ENCODE results near the gene LRG1. TPM values are rescaled to one million over a fixed set of nuclear protein-coding genes. Genes with fewer than 3 reads are reported as not detected.
A peak's percentile ranks its signal among the peaks of the same experiment; 100 is the strongest.
"Not testable (repeated sequence)": the region's sequence is repeated elsewhere in the genome, so short reads cannot be mapped to it uniquely, and the experiment has no call there.

The LRG1 gene
- total RNA-seq, 2 experiments from 2014 or later, result 0.19 to 0.38 TPM

GRCh38 chr19:4543842-4544647, 4.2 kb upstream of the LRG1 start:
- H3K27me3 Mint-ChIP-seq, result peaks cover 14% of the 10 kb centered on the region
- peaks cover 6% of the 10 kb centered on the region for H3K4me1 Mint-ChIP-seq
- H3K36me3 Mint-ChIP-seq, result no peaks in the 10 kb centered on the region
- H3K9me3 Mint-ChIP-seq, result no peaks in the 10 kb centered on the region
- H3K27ac Mint-ChIP-seq, result no peak overlapping the region
- DNase-seq, result no peak
- no peak overlapping the region for H3K4me3 Mint-ChIP-seq

- no peaks in the 10 kb centered on the region for H3K9me3 Mint-ChIP-seq
- no peaks in the 10 kb centered on the region for H3K36me3 Mint-ChIP-seq
- H3K4me3 Mint-ChIP-seq, result no peak overlapping the region
- H3K27ac Mint-ChIP-seq, result no peak overlapping the region
- DNase-seq, result no peak
- peaks cover 14% of the 10 kb centered on the region for H3K27me3 Mint-ChIP-seq
- peaks cover 6% of the 10 kb centered on the region for H3K4me1 Mint-ChIP-seq
These were observed 3.3 kb upstream of the LRG1 start for GRCh38 chr19:4542896-4543841.

- not testable (repeated sequence) for H3K36me3 Mint-ChIP-seq, DNase-seq
These were observed 1.9 kb upstream of the LRG1 start for GRCh38 chr19:4541806-4542145.

GRCh38 chr19:4541114-4541805, 1.4 kb upstream of the LRG1 start:
- DNase-seq, result no peak
- no peaks in the 10 kb centered on the region for H3K36me3 Mint-ChIP-seq
- H3K27ac Mint-ChIP-seq, result no peak overlapping the region
- H3K4me1 Mint-ChIP-seq, result peaks cover 6% of the 10 kb centered on the region
- H3K27me3 Mint-ChIP-seq, result peaks cover 17% of the 10 kb centered on the region
- H3K9me3 Mint-ChIP-seq, result no peaks in the 10 kb centered on the region
- no peak overlapping the region for H3K4me3 Mint-ChIP-seq

More at GRCh38 chr19:4541806-4542145, 1.9 kb upstream of the LRG1 start:
- peaks cover 17% of the 10 kb centered on the region for H3K27me3 Mint-ChIP-seq
- not testable (repeated sequence) for H3K4me1 Mint-ChIP-seq, H3K4me3 Mint-ChIP-seq, H3K9me3 Mint-ChIP-seq, H3K27ac Mint-ChIP-seq

GRCh38 chr19:4539169-4539692, 605 bp downstream of the LRG1 start:
- Mint-ChIP-seq H3K9me3 (no peaks in the 10 kb centered on the region), H3K4me1 (peaks cover 11% of the 10 kb centered on the region), H3K27ac (no peak overlapping the region), H3K27me3 (peaks cover 25% of the 10 kb centered on the region), H3K36me3 (no peaks in the 10 kb centered on the region), H3K4me3 (no peak overlapping the region)
- no peak for DNase-seq

GRCh38 chr19:4538601-4538954, 1.3 kb downstream of the LRG1 start:
- Mint-ChIP-seq H3K9me3 (no peaks in the 10 kb centered on the region), H3K4me1 (peaks cover 11% of the 10 kb centered on the region), H3K4me3 (no peak overlapping the region), H3K36me3 (no peaks in the 10 kb centered on the region), H3K27me3 (peaks cover 25% of the 10 kb centered on the region), H3K27ac (no peak overlapping the region)
- DNase-seq, result no peak

GRCh38 chr19:4537953-4538600, 1.8 kb downstream of the LRG1 start:
- H3K4me1 Mint-ChIP-seq, result peaks cover 11% of the 10 kb centered on the region
- no peak for DNase-seq
- H3K4me3 Mint-ChIP-seq, result no peak overlapping the region
- H3K27ac Mint-ChIP-seq, result no peak overlapping the region
- peaks cover 25% of the 10 kb centered on the region for H3K27me3 Mint-ChIP-seq
- H3K9me3 Mint-ChIP-seq, result no peaks in the 10 kb centered on the region
- H3K36me3 Mint-ChIP-seq, result no peaks in the 10 kb centered on the region

GRCh38 chr19:4536798-4537197, 3.0 kb downstream of the LRG1 start:
- H3K9me3 Mint-ChIP-seq, result no peaks in the 10 kb centered on the region
- peaks cover 11% of the 10 kb centered on the region for H3K4me1 Mint-ChIP-seq
- H3K27me3 Mint-ChIP-seq, result peaks cover 25% of the 10 kb centered on the region

GRCh38 chr19:4534836-4535658, 4.8 kb downstream of the LRG1 start, which contains the start of gene PLIN5:
Gene PLIN5 (minus strand): TSS chr19:4535224. CDS start chr19:4534074, 1,150 bp downstream.
- no peaks in the 10 kb centered on the region for H3K9me3 Mint-ChIP-seq
- peaks cover 9% of the 10 kb centered on the region for H3K4me1 Mint-ChIP-seq
- H3K27ac Mint-ChIP-seq, result no peak within 1 kb of the TSS
- DNase-seq, result peak; percentile 69
- peaks cover 23% of the 10 kb centered on the region for H3K27me3 Mint-ChIP-seq
- no peaks in the 10 kb centered on the region for H3K36me3 Mint-ChIP-seq
- no peak within 1 kb of the TSS for H3K4me3 Mint-ChIP-seq

More at GRCh38 chr19:4536798-4537197, 3.0 kb downstream of the LRG1 start:
- Mint-ChIP-seq H3K36me3 (no peaks in the 10 kb centered on the region), H3K27ac (no peak overlapping the region), H3K4me3 (no peak overlapping the region)
- DNase-seq, result no peak

- H3K27ac Mint-ChIP-seq, result no peak overlapping the region
- H3K4me3 Mint-ChIP-seq, result no peak overlapping the region
- H3K4me1 Mint-ChIP-seq, result peaks cover 5% of the 10 kb centered on the region
- H3K27me3 Mint-ChIP-seq, result peaks cover 13% of the 10 kb centered on the region
- no peaks in the 10 kb centered on the region for H3K36me3 Mint-ChIP-seq
- DNase-seq, result no peak
- H3K9me3 Mint-ChIP-seq, result no peaks in the 10 kb centered on the region
These were observed 5.9 kb downstream of the LRG1 start for GRCh38 chr19:4533835-4534424.

- Mint-ChIP-seq H3K36me3 (no peaks in the 10 kb centered on the region), H3K27ac (no peak overlapping the region), H3K4me1 (peaks cover 5% of the 10 kb centered on the region), H3K9me3 (no peaks in the 10 kb centered on the region), H3K4me3 (no peak overlapping the region), H3K27me3 (peaks cover 11% of the 10 kb centered on the region)
- DNase-seq, result no peak
These were observed 6.5 kb downstream of the LRG1 start for GRCh38 chr19:4533334-4533733.

- DNase-seq, result no peak
- Mint-ChIP-seq H3K9me3 (no peaks in the 10 kb centered on the region), H3K4me1 (peaks cover 5% of the 10 kb centered on the region), H3K36me3 (no peaks in the 10 kb centered on the region), H3K4me3 (no peak overlapping the region), H3K27ac (no peak overlapping the region), H3K27me3 (peaks cover 8% of the 10 kb centered on the region)
These were observed 8.2 kb downstream of the LRG1 start for GRCh38 chr19:4531562-4532165.

- Mint-ChIP-seq H3K9me3 (no peaks in the 10 kb centered on the region), H3K27ac (no peak overlapping the region), H3K4me3 (no peak overlapping the region), H3K27me3 (peaks cover 2% of the 10 kb centered on the region), H3K4me1 (no peaks in the 10 kb centered on the region), H3K36me3 (no peaks in the 10 kb centered on the region)
- no peak for DNase-seq
These were observed 9.8 kb downstream of the LRG1 start for GRCh38 chr19:4529924-4530522.
